ENCODE data around the gene F10. TPM values are rescaled to one million over a fixed set of nuclear protein-coding genes. Genes with fewer than 3 reads are reported as not detected.

F10 gene
- total RNA-seq, 1 donor from 2014 or later: not detected

DNA sequence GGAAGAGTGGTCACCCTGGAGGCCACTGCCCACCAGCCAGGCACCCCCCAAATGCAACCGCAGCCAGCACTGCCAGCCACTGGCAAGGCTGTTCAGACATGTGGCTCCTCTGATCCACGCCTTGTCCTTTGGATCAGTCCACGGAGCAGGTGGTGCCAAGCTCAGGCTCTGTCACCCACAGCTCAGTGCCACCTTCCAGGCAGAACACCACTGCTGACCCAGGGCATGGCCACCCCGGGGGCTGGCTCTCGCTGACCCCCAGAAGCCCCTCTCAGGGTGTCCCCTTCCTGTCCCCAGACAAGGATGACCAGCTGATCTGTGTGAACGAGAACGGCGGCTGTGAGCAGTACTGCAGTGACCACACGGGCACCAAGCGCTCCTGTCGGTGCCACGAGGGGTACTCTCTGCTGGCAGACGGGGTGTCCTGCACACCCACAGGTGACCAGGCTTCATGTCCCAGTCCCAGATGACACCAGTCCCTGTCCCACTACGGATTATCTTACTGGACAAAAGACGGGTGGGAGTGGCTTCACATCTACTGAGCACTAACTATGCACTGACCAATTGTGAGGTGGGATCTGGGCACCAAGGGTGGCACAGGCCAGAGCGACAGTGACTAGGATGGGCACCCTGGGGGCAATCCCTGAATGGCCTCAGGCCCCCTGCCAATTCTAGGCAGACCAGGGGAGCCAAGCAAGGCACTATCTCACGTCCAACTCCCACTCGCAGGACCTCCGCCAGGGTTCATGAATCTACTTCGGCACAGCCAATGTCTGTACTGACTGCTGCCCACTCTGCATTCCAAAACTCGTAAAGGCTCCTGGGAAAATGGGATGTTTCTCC is 7.0 kb upstream of the F10 start:
- no peak for DNase-seq (ENCODE audit: extremely low read depth, low read depth, low spot score)

GRCh38 chr13:113116206-113116800 is 6.3 kb upstream of the F10 start:
- no peak for DNase-seq (ENCODE audit: extremely low read depth, low read depth, low spot score)

- DNase-seq (ENCODE audit: extremely low read depth, low read depth, low spot score): no peak
Measured at GRCh38 chr13:113116871-113117271, 5.7 kb upstream of the F10 start.

GRCh38 chr13:113117335-113117872 is 5.2 kb upstream of the F10 start:
- DNase-seq (ENCODE audit: extremely low read depth, low read depth, low spot score): no peak

DNA sequence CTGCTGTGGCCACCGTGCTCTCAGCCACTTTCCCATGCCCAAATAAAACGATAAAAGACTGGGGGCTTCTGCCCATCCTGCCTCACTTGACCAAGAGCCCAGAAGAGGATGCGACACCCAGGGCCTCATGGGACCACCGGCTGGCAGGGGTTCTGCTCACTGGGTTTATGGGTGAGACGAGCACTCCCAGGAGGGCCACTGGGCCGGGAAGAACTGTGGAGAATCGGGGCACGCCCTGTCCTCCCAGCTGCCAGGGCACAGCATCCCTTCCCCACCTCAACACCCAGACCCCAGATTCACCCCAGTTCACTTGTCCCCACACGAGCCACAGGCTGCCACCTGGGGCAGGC is 4.7 kb upstream of the F10 start:
- DNase-seq (ENCODE audit: extremely low read depth, low read depth, low spot score): no peak

DNA sequence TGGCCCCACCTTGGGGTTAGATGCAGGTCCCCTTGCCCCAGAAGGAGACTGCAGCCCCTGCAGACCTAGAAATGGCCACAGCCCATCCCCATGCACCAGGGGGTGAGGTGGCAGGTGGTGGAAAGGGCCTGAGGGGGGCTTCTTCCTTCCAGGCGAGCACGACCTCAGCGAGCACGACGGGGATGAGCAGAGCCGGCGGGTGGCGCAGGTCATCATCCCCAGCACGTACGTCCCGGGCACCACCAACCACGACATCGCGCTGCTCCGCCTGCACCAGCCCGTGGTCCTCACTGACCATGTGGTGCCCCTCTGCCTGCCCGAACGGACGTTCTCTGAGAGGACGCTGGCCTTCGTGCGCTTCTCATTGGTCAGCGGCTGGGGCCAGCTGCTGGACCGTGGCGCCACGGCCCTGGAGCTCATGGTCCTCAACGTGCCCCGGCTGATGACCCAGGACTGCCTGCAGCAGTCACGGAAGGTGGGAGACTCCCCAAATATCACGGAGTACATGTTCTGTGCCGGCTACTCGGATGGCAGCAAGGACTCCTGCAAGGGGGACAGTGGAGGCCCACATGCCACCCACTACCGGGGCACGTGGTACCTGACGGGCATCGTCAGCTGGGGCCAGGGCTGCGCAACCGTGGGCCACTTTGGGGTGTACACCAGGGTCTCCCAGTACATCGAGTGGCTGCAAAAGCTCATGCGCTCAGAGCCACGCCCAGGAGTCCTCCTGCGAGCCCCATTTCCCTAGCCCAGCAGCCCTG is 4.2 kb upstream of the F10 start:
- DNase-seq (ENCODE audit: extremely low read depth, low read depth, low spot score): no peak

- no peak for DNase-seq (ENCODE audit: extremely low read depth, low read depth, low spot score)
Measured at GRCh38 chr13:113119166-113119821, 3.3 kb upstream of the F10 start.

GRCh38 chr13:113119822-113120189 is 2.8 kb upstream of the F10 start:
- no peak for DNase-seq (ENCODE audit: extremely low read depth, low read depth, low spot score)

DNA sequence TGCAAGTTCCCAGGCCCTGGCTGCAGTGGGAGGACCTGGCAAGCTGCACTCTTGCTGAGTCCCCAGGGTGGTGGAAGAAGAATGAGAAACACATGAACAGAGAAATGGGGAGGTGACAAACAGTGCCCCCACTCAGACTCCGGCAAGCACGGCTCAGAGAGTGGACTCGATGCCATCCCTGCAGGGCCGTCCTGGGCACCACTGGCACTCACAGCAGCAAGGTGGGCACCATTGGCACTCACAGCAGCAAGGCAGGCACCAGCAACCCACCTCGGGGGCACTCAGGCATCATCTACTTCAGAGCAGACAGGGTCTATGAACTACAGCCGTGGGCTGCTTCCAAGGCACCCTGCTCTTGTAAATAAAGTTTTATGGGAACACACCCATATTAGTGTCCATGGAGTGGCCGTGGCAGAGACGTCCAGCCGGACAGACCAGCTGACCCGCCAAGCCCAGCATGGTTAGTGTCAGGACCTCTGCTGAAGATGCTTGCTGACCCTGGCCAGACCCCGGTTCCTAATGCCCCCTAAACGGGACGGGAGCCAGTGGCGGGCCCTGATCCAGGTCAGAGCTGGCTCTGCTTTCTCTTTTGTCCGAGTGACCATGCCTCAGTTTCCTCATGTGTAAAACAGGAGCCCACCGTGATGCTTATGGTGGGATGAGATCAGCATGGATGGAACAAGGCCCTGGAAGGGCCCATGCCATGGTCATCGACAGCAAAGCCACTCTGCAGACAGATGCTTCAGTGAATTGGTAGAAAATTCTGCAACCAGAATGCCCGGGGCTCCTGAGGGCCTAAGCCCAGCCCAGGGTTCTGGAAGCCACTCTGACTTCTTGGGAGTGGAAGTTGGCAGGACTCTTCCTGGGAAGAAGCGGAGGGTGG is 2.1 kb upstream of the F10 start:
- DNase-seq (ENCODE audit: extremely low read depth, low read depth, low spot score): no peak

GRCh38 chr13:113121183-113121927 is 1.2 kb upstream of the F10 start:
- DNase-seq (ENCODE audit: extremely low read depth, low read depth, low spot score): no peak

GRCh38 chr13:113121928-113122471 is 599 bp upstream of the F10 start:
- no peak for DNase-seq (ENCODE audit: extremely low read depth, low read depth, low spot score)

- DNase-seq (ENCODE audit: extremely low read depth, low read depth, low spot score): no peak
Measured at GRCh38 chr13:113123226-113124201, 915 bp downstream of the F10 start.

GRCh38 chr13:113124211-113124970 is 1.8 kb downstream of the F10 start:
- DNase-seq (ENCODE audit: extremely low read depth, low read depth, low spot score): no peak

GRCh38 chr13:113125506-113126264 is 3.1 kb downstream of the F10 start:
- DNase-seq (ENCODE audit: extremely low read depth, low read depth, low spot score): no peak

DNA sequence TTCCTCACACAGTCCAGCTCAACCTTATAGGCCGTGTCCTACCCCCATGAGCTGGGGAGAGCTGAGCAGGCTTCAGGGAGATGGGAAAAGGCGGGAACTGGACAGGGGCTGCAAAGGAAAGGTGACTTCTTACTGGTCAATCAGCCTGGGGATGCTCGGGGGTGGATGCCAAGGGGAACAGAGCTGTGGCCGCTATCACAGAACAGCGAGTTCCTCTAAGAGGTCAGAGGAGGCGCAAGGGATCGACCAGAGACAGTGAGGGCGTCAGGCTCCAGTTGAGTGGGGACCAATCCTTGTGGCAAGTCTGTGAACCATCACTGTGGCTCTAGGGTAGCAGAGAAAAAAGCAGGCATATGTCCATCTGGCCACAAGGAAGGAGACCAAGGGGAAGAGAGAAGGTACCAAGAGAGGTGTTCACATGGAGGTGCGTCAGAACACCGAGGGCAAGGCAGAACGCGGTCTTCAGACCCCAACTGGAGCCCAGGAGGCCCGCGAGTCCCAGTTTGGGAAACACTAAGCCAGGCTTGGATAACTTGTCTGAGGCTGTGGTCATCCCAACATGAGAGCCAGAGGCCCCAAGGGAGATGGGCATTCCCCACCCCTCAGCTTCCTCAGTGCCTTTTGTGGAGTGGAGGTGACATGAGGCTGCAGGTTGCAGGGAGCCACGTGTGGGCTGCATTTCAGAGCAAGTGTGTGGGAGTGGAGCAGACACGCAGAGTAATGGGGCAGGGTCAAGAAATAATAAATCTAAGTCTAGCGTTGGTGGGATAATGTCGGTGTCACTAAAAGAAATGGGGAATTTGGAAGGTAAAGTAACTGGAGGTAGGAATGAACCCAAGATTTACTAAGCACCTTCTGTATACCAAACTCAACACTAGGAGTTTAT is 3.9 kb downstream of the F10 start:
- no peak for DNase-seq (ENCODE audit: extremely low read depth, low read depth, low spot score)
